NCI-H2227 (cell line): Measurements from ENCODE around the gene XNDC1N.
A peak's percentile ranks its signal among the peaks of the same experiment; 100 is the strongest.

ENCODE experiments used
- DNase-seq: peaks from one replicate; lab custom pipeline; 2025; ENCODE audit not compliant: unreplicated experiment; lab: John Stamatoyannopoulos, UW

XNDC1N gene

GRCh38 chr11:71927820-71928736 is at the start of gene XNDC1N:
XNDC1N (minus strand) TSS chr11:71928594; CDS start chr11:71923353, 5,241 bp downstream.
- DNase-seq = peak; percentile 97

GRCh38 chr11:71977743-71978418 is 49.5 kb upstream of the XNDC1N start:
- peak; percentile 60 for DNase-seq

GRCh38 chr11:71977090-71977489 is 48.7 kb upstream of the XNDC1N start:
- DNase-seq = no peak

DNA sequence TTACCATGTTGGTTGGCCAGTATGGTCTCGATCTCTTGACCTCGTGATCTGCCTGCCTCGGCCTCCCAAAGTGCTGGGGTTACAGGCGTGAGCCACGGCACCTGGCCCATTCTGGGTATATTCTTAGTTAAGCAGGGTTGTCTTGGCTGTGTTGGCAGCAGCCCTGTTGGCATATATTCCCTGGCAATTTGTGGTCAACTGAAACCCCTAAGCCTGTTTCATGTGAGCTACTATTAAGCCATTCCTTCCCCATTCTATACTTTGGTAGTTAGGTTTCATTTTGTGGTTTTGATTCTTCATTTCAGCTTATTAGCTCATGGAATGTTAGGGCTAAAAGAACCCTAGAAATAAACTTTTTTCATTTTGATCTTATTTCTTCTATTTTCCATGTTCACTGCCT is 48.2 kb upstream of the XNDC1N start:
- no peak for DNase-seq

GRCh38 chr11:71971680-71972079 is 43.3 kb upstream of the XNDC1N start:
- no peak for DNase-seq

- DNase-seq = no peak
Measured at GRCh38 chr11:71964641-71965040, 36.2 kb upstream of the XNDC1N start.

GRCh38 chr11:71963468-71963867 is 35.1 kb upstream of the XNDC1N start:
- DNase-seq = no peak

DNA sequence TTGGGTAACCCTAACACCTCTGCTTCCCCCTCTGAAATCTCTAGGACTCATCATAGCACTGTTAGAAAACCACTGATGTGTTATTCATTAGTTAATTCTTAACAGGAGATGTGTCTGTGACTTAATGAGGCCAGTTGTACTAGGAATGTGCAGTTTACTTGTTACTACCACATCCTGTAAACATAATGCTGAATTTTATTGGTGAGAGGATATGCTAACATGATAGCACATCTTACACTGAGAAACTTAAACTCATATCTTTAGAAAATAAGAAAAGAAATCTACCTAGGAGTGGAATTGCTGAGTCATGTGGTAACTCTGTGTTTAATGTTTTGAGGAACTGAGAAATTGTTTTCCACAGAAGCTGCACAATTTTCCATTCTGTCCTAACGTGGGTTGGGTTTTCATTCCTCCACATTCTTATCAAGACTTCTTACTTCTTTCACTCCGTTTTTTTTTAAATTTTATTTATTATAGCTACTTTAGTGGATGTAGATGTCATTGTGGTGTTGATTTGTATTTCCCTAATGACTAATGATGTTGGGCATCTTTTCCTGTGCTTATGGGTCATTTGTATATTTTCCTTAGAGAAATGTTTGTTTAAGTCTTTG is 34.1 kb upstream of the XNDC1N start:
- no peak for DNase-seq

DNA sequence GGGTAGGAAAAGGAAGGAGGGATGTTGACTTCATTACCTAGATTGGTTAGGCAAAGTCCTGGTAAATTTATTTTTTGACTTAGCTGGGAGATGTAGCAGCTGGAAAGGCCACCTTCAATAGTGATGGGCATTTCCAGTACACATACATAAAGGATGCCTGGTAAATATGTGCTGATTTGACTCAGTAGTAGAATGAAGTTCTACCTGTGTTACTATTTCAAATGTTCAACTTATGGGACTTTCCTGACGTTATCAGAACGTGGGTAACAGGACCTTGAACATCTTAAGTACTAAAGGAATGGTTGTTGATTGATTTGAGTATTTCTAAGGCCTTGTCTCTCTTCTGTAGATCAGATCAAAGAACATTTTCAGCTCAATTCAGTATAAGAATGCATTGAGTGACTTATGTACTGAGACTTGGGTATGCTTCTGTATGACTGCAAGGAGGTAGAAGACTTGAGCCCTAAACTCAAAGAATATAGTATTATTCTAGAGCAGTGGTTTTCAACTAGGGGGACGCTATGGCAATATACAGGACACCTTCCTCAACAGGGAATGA is 27.6 kb upstream of the XNDC1N start:
- no peak for DNase-seq

DNA sequence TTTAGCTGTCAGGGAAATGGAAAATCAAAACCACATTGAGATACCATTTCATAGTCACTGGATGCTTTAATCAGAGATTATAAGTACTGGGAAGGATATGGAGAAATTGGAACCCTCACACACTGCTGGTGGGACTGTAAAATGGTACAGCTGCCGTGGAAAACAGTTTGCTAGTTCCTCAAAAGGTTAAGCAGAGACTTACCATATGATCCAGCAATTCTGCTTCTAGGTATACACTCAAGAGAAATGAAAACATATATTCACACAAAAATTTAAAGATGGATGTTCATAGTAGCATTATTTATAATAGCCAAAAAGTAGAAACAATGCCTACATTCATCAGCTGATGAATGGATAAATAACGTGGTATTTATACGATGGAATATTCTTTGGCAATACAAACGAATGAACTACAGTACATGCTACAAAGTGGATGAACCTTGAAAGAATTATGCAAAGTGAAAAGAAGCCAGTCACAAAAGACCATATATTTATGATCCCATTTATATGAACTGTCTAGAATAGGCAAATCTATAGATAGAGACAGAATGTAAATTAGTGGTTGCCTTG is 23.4 kb upstream of the XNDC1N start:
- DNase-seq = no peak

DNA sequence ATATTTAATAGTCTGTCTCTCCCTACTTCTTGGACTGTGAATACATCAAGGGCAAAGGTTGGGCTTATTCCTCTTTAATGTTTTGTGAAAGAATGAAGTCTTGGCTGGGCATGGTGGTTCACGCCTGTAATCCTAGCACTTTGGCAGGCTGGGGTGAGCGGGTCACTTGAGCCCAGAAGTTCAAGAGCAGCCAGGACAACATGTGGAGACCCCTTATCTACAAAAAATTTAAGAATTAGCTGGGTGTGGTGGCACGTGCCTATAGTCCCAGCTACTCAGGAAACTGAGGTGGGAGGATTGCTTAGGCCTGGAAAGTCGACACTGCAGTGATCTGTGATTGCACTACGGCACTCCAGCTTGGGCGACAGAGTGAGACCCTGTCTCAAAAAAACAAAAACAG is 20.6 kb upstream of the XNDC1N start:
- DNase-seq = no peak

DNA sequence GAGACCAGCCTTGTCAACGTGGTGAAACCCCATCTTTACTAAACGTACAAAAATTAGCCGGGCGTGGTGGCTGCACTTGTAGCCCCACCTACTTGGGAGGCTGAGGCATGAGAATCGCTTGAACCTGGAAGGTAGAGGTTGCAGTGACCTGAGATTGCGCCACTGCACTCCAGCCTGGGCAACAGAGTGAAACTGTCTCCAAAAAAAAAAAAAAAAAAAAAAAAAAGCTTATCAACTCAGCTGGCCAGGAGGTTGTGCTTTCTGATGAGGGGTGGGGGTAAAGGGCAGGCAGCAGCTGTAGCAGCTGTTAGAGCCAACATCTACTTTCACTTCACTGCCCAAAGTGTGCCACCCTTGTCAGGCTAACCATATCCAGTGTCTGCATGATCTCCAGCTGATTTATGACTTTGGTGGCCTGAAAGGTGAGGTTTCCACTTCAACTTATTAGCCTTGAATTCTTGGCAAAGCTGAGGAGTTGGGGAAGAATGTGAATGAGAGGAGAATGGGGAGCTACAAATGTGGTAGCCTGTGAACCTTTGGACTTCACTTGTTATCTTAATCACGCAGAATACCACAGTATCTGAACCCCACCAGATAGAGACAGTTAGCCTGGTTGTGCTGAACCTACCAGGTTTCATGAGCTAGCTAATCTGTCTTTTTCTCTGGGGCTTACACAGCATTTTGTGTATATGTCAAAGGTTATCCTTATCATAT is 20.1 kb upstream of the XNDC1N start:
- no peak for DNase-seq

DNA sequence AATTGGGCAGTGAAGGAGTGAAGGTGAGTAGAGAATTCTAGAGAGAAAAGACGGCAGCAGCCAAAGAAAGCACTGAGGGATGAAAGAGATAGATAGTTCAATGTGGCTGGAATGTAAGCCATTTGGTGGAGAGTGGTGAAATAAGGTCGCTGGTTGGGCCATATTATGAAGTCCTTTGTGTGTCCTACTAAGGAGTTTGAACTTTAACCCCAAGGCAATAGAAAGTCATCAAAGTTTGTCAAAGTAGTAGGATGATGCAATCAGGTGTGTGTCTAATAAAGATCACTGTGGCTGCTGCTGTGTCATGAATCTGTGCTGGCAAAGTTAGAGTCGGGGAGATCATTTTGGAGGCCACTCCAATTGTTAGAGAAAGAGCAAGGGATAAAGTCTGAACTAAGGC is 19.1 kb upstream of the XNDC1N start:
- no peak for DNase-seq

- DNase-seq = no peak
Measured at GRCh38 chr11:71946144-71946571, 17.8 kb upstream of the XNDC1N start.

GRCh38 chr11:71940561-71941219 is 12.3 kb upstream of the XNDC1N start:
- DNase-seq = no peak

DNA sequence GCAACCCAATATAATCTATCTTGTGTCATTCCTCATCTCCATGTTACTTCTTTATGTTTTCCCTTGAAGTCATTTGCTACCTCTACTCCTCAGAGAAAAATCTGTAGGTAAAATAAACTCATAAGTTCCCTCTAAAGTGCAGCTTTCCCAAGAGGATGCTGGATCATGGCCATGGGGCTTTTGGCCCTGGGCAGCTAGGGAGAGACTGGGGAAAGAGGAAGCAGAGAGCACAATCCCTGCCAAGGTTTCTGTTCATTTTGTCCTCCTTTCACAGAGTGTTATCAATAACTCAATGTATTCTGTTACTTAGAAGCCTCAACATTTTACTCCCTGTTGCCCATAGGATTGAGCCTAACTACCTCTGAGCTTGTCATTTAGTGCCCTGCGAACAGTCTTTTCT is 9.4 kb upstream of the XNDC1N start:
- no peak for DNase-seq

GRCh38 chr11:71936825-71937224 is 8.4 kb upstream of the XNDC1N start:
- no peak for DNase-seq

DNA sequence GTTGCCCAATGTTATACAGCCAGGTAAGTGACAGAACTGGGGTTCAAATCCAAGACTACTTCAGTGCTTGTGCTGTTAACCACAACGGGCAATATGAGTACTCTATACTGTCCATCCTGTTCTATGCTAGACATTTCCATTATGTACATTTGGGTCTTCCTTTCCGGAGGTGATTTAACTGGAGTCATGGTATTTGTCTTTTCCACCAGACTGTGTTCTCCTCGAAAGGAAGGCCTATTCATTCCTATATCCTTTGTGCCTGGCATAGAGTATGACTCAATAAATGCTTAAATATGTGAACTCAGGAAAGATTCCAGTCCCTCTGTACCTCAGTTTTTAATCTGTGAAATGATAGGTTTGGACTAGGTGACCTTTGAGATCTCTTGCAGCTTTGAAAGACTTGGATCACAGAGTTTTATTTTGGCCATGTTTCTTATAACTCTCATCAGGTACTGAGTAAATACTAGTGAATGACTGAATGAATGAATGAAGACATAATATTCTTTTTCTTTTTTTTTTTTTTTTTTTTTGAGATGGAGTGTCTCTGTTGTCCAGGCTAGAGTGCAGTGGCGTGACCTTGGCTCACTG is 7.0 kb upstream of the XNDC1N start:
- no peak for DNase-seq

DNA sequence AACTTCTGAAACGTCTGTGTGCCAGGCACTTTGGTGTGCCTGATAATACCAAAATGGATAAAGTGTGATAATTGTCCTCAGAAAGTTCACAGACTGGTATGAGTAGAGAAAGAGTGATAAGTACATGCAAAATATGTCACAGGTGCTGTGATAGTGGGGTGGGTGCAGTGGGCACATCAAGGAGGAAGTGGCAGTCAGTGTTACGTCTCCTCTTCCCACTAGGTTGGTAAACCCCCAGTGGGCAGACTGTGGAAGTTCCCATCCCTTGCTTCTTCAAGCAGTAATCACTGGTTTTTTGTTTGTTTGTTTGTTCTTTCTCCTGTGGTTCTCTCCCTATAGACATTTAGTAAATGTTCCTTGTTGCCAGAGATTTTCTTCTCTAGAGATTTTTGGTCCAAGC is 5.8 kb upstream of the XNDC1N start:
- no peak for DNase-seq
